Measurements from ENCODE around the gene ABRACL. TPM values are rescaled to one million over a fixed set of nuclear protein-coding genes. Genes with fewer than 3 reads are reported as not detected.
"Not testable (repeated sequence)": the region's sequence is repeated elsewhere in the genome, so short reads cannot be mapped to it uniquely, and the experiment has no call there.

Gene ABRACL
- total RNA-seq, 1 donor from 2014 or later: 49.8 TPM

DNA sequence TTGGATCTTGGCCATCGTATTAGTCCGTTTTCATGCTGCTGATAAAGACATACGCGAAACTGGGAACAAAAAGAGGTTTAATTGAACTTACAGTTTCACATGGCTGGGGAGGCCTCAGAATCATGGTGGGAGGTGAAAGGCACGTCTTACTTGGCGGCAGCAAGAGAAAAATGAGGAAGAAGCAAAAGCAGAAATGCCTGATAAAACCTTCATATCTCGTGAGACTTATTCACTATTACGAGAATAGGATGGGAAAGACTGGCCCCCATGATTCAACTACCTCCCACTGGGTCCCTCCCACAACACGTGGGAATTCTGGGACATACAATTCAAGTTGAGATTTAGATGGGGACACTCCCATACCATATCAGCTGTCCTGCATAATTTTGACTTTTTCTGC is 20.4 kb upstream of the ABRACL start:
- no peak for DNase-seq (ENCODE audit: low spot score)
- no peak for ATAC-seq

DNA sequence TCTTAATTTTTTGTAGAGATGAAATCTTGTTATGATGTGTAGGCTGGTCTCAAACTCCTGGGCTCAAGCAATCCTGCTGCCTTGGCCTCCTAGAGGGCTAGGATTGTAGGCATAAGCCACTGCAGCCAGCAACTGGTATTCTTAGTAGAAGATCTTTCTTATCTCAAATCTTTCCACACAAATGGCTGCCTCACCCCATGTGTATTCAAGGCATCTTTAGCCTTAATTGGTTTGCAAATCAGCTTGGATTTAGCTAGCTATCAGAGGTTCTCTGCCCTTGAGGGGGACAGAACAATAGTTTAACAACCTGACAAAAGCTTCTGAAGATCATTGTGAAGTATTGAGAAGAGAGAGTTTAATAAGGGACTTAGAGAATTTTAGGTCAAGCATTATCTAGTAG is 17.9 kb upstream of the ABRACL start:
- DNase-seq (ENCODE audit: low spot score) (no peak), ATAC-seq (no peak)

- no peak for ATAC-seq
- DNase-seq (ENCODE audit: low spot score): no peak
Measured at GRCh38 chr6:139011980-139012379, 16.6 kb upstream of the ABRACL start.

DNA sequence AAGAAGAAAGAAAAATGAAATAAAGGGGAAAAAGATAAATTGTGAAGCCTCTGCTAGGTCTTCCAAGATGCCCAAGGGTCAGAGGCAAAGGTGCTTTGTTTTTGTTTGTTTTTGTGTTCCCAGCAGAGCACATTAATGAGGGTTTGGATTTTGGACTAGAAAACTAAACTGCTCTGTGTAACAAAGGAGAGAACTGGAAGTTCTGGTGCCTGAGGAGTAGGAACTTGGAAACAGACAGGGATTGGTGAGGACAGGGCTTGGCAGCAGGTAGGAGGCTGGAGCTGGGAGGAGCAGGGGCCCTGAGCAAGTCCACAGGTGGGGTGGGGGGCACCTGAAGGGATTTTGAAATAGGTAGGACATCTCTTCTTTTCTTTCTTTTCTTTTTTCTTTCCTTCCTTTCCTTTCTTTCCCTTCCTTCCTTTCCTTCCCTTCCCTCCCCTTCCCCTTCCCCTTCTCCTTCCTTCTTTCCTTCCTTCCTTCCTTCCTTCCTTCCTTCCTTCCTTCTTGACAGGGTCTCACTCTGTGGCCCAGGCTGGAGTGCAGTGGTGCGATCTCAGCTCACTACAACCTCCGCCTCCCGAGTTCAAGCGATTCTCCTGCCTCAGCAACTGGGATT is 15.3 kb upstream of the ABRACL start:
- DNase-seq (ENCODE audit: low spot score) (peak; percentile 86), ATAC-seq (peak; percentile 73)

DNA sequence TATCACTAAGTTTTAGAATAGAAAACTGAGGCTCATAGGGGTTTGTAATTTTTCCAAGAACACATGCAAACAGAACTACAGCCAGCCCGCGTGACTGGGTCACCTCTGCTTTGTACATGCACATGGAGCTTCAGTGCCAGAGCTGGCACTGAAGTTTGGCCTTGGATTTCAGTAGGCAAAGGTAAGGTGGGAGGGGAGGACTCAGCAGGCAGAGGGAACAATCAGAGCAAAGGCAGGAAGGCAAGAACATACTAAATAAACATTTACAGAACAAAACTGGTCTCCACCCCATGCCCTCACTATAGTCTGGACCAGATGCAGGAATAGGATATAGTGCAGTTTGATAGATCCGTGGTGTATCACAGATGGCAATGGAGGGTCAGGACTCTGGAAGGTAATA is 13.6 kb upstream of the ABRACL start:
- ATAC-seq (peak; percentile 77), DNase-seq (ENCODE audit: low spot score) (peak; percentile 93)

GRCh38 chr6:139016337-139017213 is 12.0 kb upstream of the ABRACL start:
- no peak for ATAC-seq
- no peak for DNase-seq (ENCODE audit: low spot score)

DNA sequence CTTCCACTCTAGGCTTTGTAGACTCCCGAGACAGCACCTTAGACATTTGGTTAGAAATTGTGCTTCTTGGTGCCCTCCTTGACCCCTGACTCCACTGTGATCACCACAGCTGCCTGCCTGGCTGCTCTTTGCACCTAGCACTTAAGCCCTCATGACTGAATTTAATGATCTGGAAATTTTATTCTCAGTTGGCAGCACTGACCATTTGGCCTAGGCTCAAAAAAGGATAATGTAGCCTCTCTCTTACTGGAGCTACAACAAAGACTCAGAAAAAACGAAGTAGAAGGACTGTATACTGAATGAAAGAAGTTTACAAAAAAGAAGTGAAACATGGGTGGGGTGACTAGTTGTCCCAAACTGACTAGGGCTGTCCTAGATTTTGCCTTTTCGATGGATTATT is 11.3 kb upstream of the ABRACL start:
- ATAC-seq (peak; percentile 41), DNase-seq (ENCODE audit: low spot score) (peak; percentile 79)

GRCh38 chr6:139019722-139020121 is 8.8 kb upstream of the ABRACL start:
- DNase-seq (ENCODE audit: low spot score) (no peak), ATAC-seq (peak; percentile 23)

- no peak for ATAC-seq
- DNase-seq (ENCODE audit: low spot score): no peak
Measured at GRCh38 chr6:139020689-139021088, 7.9 kb upstream of the ABRACL start.

- not testable (repeated sequence) for DNase-seq (ENCODE audit: low spot score); ATAC-seq
Measured at GRCh38 chr6:139025416-139025815, 3.1 kb upstream of the ABRACL start.

DNA sequence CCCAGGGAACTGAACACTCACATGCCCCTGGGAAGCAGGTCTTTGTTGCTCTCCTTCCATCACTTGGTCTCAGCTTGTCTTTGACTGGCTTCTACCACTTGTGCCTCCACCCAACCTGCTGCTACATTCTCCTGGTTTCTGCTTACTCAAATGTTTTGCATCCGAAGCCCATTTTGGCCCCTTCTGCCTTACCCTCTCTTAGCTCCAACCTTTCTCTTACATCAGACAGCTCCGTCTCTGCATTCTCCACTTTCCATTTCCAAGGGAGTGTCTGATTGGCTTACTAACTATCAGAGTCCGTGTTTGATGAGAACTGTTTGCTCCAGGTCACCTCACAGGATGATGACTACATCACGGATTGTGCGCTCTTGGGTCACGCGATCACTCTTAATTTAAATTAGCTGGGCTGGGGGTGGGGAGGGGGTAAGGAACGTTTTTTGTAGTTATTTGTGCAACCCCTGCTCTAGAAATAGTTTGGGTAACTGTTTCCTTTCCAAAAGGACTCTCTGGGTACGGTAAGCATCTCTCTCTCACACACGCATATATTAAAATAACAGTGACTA is 844 bp upstream of the ABRACL start:
- DNase-seq (ENCODE audit: low spot score): peak; percentile 79
- peak; percentile 71 for ATAC-seq

DNA sequence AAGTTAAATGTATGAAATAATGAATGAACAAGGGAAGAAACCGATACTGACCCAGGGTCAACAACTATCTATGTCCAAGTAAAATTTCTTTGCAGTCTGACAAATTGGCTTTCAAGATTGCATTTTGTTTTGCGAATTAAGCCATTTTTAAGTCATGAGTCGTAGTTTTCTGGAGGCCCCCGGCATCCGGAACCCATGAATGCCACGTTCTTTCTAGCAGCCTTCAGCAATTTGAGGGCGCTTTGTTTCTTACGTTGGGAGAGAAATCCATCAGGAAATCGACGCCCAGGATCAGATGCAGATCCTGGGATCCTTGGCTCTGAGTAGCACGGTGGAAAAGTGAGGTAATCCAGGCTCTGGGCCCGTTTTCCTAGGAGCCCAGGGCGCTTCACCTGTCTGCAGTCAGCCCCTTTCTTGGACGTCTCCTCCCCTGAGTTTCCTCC is 309 bp upstream of the ABRACL start:
- DNase-seq (ENCODE audit: low spot score) (no peak), ATAC-seq (peak; percentile 57)

DNA sequence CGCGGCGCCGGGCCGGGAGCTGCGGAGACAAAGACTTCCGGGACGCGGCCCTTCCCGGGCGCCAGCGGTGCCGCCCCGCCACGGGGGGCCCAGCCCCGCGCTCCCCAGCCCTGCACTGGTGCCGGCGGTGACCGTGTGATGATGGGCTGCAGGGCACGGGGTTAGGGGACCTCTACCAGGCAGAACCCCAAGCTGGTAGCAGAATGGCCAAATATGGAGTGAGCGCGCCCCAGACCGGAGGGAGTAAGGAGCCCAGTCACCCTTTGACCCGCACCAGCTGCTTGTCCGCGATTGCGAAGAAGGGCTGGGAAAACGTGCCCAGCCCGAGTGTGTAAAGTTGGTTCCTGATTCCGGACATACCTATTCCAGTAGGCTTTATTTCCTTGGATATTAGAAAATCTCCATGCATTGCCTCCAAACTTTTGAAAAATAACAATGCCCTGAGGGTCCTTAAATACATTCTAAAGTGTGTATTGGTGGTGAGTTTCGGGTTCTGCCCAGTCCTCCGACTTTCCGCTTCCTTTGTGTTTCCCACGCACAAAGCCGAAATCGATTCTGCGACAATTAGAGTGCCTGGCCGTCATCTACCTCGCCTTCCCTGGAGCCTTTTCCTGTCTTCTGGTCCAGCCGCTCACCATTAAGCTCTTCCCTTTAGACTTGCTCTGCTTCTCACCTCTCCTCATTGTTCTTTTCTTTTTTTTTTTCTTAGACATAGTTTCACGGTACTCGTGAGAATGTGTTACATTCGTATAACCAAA is 1.1 kb downstream of the ABRACL start:
- DNase-seq (ENCODE audit: low spot score) (peak; percentile 84), ATAC-seq (peak; percentile 72)

- DNase-seq (ENCODE audit: low spot score) (no peak), ATAC-seq (no peak)
Measured at GRCh38 chr6:139030228-139030963, 1.9 kb downstream of the ABRACL start.

- ATAC-seq: no peak
- no peak for DNase-seq (ENCODE audit: low spot score)
Measured at GRCh38 chr6:139037490-139037889, 8.9 kb downstream of the ABRACL start.

DNA sequence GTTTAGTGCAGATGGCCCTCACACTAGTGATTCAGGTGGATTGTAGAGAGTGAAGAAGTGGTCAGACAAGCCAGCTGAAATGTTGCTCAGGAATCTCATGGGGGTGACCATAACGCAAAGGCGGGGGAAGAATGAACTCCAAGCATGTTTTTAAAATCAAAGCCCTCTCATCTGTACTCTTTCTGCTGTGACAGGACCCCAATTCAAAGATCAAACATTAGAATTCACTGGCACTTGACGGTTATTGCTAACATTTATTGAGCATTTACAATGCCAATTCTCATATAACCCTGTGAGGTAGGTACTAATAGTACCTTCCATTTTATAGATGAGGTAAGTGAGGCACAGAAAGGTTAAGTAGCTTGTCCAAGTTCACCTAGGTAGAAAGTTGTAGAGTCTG is 15.7 kb downstream of the ABRACL start:
- no peak for ATAC-seq
- DNase-seq (ENCODE audit: low spot score): no peak

DNA sequence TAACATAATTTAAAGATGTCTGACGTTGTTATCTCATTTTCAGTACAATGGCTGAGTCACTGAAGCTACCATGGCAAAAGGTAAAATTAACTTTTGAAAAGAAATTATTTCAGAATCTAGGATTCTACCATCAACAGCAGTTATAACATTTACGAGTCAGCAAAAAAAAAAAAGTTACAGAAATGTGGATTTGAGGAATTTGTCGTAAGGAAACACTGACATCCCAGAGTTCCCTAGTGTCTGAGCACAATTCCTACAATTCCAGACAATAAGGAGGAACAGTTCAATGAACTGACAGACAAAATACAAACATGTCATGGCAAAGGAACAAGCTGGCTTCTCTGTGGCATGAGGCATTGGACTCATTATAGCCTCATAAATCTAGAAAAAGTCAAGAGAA is 19.1 kb downstream of the ABRACL start:
- no peak for ATAC-seq
- DNase-seq (ENCODE audit: low spot score): no peak

DNA sequence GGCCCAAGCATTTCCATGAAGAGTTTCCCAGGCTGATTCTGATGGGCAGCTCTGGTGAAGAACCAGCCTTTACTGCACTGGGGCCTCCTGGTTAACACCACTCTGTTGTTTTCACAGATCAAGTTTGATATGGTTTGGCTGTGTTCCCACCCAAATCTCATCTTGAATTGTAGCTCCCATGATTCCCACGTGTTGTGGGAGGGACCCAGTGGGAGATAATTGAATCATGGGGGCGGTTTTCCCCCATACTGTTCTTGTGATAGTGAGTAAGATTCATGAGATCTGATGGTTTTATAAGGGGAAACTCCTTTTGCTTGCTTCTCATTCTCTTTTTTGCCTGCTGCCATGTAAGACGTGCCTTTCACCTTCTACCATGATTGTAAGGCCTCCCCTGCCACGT is 20.4 kb downstream of the ABRACL start:
- not testable (repeated sequence) for DNase-seq (ENCODE audit: low spot score); ATAC-seq

DNA sequence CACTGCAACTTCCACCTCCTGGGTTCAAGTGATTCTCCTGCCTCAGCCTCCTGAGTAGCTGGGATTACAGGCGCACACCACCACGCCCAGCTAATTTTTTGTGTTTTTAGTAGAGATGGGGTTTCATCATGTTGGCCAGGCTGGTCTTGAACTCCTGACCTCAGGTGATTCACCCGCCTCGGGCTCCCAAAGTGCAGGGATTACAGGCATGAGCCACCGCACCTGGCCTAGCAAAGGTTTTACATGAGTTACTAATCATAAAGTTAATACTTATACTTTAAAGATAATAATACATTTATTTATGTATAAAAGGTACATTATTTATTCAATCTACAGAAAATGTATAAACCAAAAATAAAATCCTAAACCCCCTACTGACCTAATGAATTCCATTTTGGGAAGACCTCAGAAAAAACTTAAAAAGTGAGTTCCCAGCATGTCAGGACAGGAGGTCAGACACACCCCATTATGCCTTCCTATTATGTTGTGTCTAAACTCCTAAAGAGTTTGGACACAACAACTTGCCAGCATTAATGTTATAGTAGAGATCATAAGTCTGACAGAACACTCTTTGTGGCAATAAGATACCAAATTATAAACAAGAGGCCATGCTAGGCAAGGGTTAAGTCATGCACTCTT is 21.7 kb downstream of the ABRACL start:
- not testable (repeated sequence) for ATAC-seq; DNase-seq (ENCODE audit: low spot score)

- ATAC-seq (peak; percentile 65), DNase-seq (ENCODE audit: low spot score) (no peak)
Measured at GRCh38 chr6:139050770-139051313, 22.3 kb downstream of the ABRACL start.
